ENCODE measurements around the gene ZMYND8.
"Not testable (repeated sequence)": the region's sequence is repeated elsewhere in the genome, so short reads cannot be mapped to it uniquely, and the experiment has no call there.

ZMYND8 gene

DNA sequence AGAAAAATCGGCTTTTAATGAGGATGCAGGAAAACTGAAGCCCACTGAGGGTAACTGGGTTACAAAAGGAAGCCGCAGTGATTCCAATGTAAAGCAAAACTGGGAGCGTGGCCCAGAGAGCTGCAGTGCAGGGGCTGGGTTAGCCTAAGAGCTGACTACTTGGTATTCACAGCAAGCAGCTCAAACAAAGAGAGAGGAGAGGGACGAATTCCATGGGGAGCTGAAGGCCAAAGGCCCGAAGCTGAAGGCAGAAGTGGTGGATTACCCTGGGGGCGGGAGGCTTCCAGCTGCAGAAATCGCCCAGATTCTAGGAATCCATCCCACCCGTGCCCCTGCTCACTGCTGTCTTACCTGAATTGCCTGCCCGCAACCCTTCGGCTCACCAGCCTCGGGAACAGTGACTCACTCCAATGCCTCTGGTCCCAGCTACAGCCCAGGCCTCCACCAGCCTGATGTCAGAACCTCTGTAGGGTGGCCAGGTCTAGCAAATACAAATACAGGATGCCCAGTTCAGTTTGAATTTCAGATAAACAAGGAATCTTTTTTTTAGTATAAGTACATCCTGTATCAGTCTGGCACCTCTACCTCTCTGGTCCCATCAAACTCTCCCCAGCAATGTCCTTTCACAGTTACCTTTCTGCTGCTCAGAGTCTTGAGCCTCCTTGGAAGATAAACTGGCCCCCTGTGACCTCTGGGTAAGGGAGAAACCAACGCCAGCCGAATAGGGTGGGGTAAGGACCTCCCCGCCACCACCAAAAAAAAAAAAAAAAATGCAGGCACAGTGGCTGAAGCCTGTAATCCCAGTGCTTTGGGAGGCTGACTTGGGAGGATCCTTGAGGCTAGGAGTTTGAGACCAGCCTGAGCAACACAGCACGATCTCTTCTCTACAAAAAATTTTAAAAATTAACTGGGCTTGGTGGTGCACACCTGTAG is 14.6 kb upstream of the ZMYND8 start:
- DNase-seq (ENCODE audit: low read depth), result no peak

DNA sequence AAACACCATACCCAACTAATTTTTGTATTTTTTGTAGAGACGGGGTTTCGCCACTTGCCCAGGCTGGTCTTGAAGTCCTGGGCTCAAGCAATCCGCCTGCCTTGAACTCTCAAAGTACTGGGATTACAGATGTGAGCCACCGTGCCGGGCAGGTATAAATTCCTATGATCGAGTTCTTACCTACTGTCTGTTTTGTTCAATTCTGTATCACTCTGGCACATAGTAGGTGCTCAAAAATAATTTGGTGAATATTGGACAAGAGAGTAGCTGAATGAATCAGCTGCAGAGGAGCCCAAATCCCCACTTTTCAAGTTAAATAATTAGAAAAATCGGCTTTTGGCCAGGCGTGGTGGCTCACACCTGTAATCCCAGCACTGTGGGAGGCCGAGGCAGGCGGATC is 13.7 kb upstream of the ZMYND8 start:
- DNase-seq (ENCODE audit: low read depth), result no peak

DNA sequence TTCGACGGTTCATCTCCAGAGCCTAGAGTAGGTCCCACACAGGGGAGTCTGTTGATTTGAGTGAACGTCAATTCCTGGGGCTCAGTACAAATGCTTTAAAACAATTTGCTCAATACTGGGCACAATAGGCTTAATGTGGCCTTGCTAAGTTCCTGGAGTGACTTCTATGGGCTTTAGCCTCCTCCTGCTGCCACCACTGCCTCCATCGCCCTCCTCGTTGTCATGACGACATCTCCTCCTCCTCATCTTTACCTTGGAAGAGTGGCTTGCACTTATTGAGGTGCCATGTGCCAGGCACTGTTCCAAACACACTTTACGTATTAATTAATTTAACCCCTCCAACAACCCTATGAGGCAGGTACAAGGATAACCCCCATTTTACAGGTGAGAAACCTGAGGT is 11.8 kb upstream of the ZMYND8 start:
- DNase-seq (ENCODE audit: low read depth), result no peak

DNA sequence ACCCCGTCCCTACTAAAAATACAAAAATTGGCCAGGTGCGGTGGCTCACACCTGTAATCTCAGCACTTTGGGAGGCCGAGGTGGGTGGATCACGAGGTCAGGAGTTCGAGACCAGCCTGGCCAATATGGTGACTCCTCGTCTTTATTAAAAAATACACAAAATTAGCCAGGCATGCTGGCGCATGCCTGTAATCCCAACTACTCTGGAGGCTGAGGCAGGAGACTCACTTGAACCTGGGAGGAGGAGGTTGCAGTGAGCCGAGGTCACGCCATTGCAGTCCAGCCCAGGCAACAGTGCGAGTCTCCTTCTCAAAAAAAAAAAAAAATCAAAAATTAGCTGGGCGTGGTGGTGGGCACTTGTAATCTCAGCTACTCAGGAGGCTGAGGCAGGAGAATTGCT is 9.8 kb upstream of the ZMYND8 start:
- DNase-seq (ENCODE audit: low read depth), result not testable (repeated sequence)

DNA sequence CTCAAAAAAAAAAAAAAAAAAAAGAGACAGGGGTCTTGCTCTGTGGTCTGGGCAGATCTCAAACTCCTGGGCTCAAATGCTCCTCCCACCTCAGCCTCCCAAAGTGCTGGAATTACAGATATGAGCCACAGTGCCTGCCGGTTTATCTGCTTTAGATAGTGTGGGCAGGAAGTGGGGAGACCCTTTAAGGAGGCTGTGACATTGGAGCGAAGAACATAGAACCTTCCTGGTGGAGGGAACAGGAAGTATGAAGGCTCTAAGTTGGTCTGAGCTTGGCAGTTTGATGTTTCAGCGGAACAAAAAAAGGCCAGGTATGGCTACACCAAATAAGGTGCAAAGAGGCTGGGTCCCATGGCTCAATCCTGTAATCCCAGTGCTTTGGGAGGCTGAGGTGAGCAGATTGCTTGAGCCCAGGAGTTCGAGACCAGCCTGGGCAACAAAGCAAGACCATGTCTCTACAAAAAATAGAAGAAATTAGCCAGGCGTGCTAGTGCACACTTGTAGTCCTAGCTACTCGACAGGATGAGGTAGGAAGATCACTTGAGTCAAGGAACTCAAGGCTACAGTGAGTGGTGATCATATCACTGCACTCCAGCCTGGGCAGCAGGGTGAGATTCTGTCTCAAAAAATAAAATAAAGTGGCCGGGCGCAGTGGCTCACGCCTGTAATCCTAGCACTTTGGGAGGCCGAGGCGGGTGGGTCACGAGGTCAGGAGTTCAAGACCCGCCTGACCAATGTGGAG is 8.7 kb upstream of the ZMYND8 start:
- no peak for DNase-seq (ENCODE audit: low read depth)

DNA sequence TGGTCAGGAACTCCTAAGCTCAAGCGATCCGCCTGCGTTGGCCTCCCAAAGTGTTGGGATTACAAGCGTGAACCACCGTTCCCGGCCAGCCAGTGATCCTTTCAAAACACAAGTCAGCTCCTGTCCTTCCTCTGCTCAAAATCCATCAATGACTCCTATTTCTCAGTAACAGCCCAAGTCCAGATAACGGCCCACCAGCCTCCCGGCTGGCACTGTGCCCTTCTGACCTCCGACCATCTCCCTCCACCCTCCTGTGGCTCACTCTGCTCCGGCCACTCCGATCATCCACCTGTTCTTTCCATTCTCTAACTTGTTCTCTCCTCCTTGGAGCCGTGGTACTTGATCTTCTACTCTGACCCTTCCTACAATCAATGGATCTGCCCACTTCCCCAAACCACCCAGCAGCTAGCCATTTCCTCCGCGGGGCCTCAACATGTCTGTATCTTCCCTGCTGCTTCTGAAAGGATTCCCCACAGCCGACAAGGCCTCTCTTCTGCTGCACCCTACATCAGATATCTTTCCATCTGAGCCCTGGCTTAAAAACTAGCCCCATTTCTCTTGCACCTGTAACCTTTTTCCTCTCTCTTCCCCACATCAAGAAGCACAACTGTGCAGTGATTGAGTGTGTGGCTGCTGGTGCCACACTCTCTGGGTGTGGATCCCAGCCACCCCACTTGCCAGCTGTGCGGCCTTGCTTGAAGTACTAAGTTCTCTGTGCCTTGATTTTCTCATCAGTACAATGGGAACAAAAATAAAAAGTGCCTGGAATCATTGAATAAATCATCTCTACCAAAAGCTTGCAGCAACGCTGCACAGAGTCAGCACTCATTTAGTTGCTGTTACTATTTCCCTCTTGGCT is 6.1 kb upstream of the ZMYND8 start:
- DNase-seq (ENCODE audit: low read depth), result no peak

DNA sequence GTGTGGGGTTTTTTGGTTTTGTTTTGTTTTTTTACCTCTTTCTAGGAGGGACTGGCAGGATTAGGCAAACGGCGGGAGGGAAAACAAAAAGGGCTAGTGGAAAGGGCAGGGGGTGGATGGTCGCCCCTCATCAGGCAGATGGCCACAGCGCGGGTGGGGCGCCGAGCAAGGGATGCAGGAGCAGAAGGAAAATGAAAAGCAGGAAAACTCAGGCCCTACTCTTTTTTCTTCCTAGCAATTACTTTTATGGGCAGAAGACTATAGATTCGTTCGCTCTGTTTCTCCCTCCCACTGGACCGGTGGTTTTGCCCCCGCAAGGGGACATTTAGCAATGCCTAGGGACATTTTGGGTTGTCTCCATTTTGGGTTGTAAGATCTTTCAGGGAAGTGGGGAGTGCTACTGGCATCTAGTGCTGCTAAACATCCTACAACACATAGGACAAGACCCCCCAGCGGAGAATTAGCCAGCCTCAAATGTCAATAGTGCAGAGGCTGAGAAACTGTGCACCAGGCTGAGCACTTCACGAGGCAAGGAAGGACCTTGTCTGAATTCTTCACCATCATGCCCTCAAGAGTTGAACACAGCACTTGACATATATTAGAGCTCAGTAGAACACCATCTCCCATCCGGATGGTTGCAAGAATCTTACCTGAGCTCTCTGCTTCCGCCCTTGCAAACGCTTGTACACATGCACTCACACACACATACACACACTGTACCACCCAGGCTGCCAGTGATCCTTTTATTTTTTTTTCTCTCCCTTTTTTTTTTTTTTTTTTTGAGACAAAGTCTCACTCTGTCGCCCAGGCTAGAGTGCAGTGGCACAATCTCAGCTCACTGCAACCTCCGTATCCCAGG is 4.8 kb upstream of the ZMYND8 start:
- DNase-seq (ENCODE audit: low read depth), result no peak

DNA sequence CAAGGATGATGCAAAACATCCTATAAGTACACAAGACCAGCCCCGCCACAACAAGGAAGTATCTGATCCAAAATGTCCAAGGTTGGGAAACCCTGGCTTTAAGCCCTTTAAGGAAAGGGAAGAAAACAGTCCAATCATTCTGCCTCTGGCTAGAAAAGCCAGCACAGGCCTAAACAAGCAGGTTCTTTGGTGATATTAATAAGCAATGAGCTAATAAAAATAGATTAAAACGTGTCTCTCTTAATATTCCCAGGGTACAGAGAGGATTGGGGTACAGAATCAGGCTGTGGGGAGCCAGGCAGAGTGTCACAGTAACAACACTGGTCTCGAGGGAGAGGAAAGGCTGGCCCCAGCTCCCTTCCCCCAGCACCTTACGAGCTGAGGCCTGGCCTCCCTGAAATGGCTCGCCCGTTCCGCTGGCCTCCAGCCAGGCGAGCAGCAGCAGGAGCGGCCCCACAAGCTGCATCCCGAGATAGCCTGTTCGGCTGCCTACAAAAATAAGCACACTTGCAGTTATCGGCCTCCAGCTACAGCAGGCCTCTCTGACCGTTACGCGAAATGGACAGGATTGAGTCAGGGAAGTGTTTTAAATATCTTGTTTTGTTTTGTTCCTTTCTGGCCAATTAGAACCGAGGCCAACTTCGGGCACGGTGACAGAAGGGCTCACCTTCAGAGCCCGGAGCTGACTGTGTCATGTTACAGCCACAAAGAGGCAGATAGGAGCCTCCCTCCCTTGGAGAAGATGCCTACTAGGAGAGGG is 4.0 kb upstream of the ZMYND8 start:
- DNase-seq (ENCODE audit: low read depth), result no peak

DNA sequence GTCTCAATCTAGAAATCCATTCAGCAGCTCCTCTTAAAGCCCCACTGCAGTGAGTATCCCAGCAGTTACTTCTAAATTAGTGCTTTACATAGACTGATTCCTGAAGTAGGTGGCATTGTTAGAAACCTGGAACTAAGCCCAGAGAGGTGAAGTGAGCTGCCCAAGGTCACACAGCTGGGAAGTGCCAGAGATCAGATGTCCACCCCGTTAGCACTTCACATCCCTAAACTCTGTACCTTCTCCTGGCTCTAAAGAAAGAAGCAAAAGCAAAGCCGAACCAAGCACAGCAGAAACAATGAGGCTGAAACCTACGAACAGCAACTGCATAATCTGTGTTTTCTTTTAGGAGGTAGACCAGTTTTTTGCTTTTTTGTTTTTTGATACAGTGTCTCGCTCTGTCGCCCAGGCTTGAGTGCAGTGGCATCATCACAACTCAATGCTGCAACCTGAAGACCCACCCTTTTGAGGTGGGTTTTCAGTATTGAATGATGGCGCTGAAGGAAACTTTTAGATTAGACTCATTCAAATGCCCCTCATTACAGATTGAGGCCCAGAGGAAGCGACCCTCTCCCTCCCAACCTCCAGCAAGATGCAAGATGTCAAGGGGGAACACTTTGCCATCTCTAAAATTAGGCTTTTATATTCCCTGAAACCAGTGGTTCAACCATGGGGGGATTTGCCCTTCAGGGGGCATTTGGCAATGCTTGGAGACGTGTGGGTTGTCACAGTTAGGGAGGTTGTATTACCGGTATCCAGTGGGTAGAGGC is 3.2 kb upstream of the ZMYND8 start:
- DNase-seq (ENCODE audit: low read depth), result no peak

DNA sequence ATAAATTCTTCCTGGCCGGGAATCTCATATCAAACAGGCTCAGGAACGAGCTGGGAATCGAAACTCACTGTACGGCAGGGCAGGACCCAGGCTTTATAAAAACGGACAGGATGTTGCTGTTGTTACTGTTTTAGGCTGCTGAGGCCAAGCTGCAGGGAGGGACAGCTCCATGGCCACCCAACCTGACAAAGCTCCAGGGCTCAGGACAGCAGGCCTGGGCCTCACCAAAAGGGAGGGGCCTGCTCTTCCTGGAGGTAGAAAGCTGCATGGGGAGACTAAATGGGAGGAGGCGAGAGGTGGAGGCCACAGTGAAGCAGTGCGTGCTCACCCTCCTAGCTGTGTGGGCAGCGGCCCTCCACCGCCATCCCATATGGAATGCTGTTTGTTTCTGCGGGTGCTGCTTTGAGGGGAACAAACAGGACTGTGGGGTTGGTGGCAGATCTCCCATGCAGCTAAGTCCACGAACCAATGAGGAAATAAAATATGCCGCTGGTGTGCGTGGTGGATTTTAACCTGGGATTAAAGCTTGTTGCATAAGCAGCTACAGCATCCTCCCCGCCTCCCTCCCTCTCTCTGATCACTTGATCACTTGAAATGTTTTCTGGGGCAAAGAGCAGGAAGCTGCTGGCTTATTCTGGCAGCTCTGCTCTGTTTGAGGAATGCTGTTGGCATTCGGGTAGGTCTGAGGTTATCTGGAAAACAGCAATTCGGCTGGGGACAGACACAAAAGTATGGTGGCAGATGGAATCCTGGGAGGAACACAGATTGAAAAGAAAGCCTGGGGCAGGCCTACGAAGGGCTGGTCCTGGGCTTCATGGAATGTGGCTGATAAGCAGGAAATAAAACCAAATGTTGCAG is 2.4 kb upstream of the ZMYND8 start:
- no peak for DNase-seq (ENCODE audit: low read depth)

DNA sequence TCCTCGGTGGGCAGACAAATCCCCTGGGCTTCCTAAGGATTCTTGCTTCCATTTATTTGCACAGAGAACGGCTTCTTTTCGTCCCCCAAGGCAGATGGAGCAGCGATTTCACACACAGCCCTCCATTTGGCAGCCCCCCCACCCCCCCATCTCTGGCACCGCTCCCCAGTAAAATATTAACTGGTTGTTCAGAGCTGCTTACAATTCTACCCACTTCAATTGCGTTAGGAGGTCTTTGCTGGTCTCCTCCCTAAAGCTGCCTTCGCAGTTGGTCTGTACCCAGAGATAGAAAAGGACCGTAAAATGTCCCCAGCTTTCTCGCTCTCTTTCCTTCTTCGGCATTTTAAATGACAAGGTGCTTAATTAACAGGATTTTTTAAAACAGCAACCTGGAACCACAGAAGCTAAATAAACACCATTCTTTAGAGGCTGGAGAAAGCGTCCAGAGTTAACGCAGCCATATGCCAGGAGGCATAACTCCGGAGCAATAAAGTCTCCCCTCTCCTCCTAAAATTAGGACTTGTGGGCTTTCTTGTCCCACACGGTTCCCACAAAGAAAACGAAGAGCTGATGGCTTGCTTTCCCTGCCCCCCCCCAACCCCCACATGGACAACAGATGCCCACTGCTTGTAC is 1.7 kb upstream of the ZMYND8 start:
- no peak for DNase-seq (ENCODE audit: low read depth)

DNA sequence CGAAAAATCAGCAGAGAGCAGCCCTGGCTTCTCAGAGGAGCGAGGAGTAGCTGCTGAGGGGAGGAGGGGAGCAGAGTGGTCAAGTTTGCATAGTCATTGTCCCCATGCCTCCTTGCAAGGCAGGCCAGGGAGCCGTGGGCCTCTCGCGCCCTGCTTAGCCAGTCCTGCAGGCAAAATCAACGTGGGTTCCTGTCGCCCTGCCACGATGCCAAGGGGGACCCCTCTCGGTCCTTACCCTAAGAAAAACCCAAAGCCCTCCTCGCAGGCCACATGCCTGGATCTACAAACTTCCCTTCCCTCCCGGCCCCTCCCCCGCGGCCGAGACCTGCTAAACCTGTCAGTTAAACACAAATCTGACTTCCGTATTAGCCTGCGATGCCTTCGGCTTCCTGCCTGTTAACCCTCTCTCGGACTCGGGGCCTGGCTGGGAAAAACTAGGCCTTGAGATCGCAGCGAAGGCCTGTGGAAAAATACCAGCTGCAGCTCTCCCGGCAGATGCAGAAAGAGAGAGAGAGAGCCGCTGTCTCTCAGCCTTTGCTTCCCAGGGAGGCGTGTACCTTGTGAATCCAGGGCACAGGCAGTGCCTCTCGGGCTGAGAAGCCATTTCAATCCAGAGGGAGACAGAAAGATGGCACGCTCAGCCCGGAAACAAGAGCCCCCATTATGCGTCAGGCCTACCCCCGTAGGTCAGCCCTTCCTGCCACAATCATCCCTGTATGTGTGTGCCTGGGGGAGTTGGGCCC is 968 bp upstream of the ZMYND8 start:
- peak; percentile 44 for DNase-seq (ENCODE audit: low read depth)

DNA sequence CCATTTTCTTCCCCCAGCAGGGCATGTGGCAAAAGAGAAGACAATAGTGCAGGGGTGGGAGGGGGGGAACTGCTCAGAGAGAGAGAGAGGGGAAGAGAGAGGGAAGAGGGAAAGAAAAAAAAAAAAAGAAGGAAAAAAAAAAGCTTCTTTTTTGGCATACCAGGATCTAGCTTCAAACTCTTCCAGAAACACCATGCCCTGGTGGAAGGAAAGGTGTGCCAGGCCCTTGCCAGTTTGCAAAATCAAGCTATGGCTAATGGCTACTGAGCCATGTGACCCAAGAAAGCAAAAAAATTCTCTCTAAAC is 326 bp downstream of the ZMYND8 start:
- no peak for DNase-seq (ENCODE audit: low read depth)

DNA sequence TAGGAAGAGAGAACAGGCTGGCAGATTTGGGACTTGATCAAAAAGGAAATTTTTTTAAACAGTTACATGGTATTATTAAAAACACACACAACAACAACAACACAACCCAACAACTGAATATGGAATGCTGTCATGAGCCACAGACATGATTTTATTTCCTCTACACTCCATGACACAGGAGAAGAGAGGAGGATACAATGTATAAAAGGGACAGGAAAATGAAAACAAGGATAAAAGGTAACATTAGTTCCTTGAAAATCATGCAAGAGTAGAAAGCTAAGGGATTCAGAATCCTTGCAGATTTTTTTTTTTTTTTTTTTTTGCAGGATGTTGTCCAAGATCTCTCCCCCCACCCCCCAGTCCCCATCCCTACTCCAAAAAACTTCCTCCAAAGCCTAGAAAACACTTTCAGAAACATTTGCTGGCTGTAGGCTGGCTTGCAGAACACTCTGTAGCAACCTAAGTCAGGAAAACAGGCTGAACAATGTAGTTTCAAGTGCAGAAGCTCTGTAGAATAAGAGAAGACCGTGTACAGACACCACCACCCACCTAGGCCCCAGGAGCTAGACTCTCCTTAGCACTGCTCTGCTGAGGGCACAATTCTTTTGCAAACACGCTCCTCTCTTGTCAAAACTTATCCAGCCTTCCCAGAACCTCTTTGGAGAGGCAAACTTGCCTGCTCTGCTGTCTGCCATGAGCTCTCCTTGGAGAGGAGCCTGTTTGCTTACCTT is 845 bp downstream of the ZMYND8 start:
- DNase-seq (ENCODE audit: low read depth), result no peak

DNA sequence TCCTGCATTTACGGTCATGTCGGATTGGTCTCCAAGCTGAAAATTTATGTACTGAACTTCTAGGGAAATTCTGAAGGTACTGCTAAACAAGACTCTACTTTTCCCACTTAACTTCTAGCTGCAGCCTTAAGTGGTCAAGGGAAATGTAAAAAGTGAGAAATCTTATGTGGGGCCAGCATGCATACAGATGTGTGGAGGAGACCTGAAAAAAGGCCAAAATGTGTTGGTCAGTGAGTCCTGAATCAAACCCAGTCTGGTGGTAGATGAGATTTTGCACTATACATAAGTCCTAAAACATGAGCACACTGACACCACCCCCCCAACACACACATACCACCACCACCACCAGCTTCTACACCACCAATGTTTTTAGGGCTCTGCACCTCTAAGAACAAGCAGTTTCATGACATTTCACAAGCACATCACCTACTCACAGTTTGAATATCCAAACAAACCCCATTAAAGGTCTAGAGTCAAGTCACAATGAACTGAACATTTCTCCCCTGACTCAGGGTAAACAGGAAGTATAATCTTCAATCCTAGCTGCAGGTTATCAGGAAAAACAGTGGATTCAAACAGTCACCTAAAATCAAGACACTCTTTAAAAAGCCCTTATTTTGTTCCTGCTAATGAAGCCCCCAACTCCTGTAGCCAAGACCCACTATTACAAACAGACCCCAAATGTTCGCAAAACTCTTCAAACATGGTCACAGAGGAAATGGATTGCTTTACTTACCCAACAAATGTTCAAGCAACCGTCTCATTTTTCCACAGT is 1.6 kb downstream of the ZMYND8 start:
- DNase-seq (ENCODE audit: low read depth), result no peak

DNA sequence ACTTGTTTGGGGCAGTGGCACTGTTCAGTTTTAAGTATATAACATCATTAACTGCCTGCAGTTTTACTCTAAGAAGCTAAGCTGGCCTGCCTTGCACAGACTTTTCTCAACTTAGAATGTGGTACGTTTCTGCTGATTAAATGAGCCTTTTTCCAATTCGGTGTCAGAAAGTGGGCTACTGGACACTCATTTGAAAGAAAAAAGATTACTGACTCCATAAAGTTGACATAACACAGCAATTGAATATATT is 2.1 kb downstream of the ZMYND8 start:
- DNase-seq (ENCODE audit: low read depth), result no peak

Data from activated T-helper 9 cell treated with anti-CD3 and anti-CD28 coated beads, Interleukin-2, amount 50 U/mL, for 16 hours (primary cell).